Left ventricle myocardium superior (tissue), 1 donor: ENCODE data around the gene HOXC4. TPM values are rescaled to one million over a fixed set of nuclear protein-coding genes. Genes with fewer than 3 reads are reported as not detected.

ENCODE experiments used
- microRNA-seq: library from miRNA; unstranded; fragments of <30 nt; microRNA quantifications from one replicate; pipeline ENCODE4 v1.2.0, GENCODE V29; 2020; ENCODE audit warnings: borderline number of aligned reads
- total RNA-seq: library from RNA; stranded (reverse); fragmentation: NEBNext Ultra II Directional; extraction: Animal tissue kit (Norgen Biotek cat#: 25700); gene quantifications from one replicate; pipeline ENCODE4 v1.2.1, GENCODE V29; 2021
- donor health status: DM: no; HTN: yes; CAD: no; lungs with severe emphysema.

The HOXC4 gene
- total RNA-seq, 1 donor from 2014 or later: not detected

Small RNA genes lying within 50 kb of the gene (microRNA-seq; reads per million reads assigned to microRNA genes)
- gene MIR615: not detected

Other genes with a start within 250 kb of the HOXC4 start
- gene HOXC13, start 115.0 kb upstream of the HOXC4 start, total RNA-seq: not detected
- not detected for gene HOXC12, start 98.9 kb upstream of the HOXC4 start, total RNA-seq
- gene HOXC11, start 80.7 kb upstream of the HOXC4 start, total RNA-seq: not detected
- not detected for gene HOTAIR, start 78.9 kb upstream of the HOXC4 start, total RNA-seq
- not detected for gene HOXC10, start 68.7 kb upstream of the HOXC4 start, total RNA-seq
- not detected for gene HOXC9, start 53.7 kb upstream of the HOXC4 start, total RNA-seq
- not detected for gene HOXC8, start 44.9 kb upstream of the HOXC4 start, total RNA-seq
- gene HOXC6, start 25.4 kb upstream of the HOXC4 start, total RNA-seq: 0.15 TPM
- not detected for gene HOXC5, start 20.8 kb upstream of the HOXC4 start, total RNA-seq
- 17.0 TPM for gene SMUG1, start 135.2 kb downstream of the HOXC4 start, total RNA-seq
- 48.0 TPM for gene CBX5, start 226.3 kb downstream of the HOXC4 start, total RNA-seq
- gene HNRNPA1, start 226.9 kb downstream of the HOXC4 start, total RNA-seq: 450 TPM
- 0.74 TPM for gene NFE2, start 247.2 kb downstream of the HOXC4 start, total RNA-seq